ENCODE measurements around the gene SYT9.

DNA sequence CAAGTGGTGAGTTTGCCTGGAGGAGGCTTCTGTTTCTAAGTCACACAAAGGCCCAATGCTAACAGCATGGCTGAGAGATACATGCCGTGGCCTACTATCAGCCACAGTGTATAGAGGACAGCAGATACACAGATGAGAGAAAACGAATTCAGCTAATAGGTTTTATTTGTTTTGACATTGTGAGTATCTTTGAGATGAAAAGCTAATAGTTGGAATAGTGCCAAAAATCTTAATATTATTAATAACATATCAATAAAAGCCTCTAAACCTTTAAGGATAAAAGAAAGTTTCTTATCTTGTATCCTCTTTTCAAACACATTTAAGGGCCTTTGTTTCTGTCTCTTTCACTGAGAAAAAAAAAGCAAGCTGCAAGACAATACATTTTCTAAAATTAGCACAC lies 203.2 kb downstream of the SYT9 start:
- TF ChIP-seq, protein P1, sequence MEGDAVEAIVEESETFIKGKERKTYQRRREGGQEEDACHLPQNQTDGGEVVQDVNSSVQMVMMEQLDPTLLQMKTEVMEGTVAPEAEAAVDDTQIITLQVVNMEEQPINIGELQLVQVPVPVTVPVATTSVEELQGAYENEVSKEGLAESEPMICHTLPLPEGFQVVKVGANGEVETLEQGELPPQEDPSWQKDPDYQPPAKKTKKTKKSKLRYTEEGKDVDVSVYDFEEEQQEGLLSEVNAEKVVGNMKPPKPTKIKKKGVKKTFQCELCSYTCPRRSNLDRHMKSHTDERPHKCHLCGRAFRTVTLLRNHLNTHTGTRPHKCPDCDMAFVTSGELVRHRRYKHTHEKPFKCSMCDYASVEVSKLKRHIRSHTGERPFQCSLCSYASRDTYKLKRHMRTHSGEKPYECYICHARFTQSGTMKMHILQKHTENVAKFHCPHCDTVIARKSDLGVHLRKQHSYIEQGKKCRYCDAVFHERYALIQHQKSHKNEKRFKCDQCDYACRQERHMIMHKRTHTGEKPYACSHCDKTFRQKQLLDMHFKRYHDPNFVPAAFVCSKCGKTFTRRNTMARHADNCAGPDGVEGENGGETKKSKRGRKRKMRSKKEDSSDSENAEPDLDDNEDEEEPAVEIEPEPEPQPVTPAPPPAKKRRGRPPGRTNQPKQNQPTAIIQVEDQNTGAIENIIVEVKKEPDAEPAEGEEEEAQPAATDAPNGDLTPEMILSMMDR (IDR thresholded peaks at IDR 0.05; ENCODE audit: low read depth, low read length) = no peak
- TF ChIP-seq EZH2phosphoT487 (IDR thresholded peaks at IDR 0.05; ENCODE audit: low read depth) = no peak
